ENCODE results near the gene YY1. TPM values are rescaled to one million over a fixed set of nuclear protein-coding genes. Genes with fewer than 3 reads are reported as not detected.
"Not testable (repeated sequence)": the region's sequence is repeated elsewhere in the genome, so short reads cannot be mapped to it uniquely, and the experiment has no call there.

Gene YY1
- total RNA-seq, 1 experiment from 2014 or later = 97.0 TPM

DNA sequence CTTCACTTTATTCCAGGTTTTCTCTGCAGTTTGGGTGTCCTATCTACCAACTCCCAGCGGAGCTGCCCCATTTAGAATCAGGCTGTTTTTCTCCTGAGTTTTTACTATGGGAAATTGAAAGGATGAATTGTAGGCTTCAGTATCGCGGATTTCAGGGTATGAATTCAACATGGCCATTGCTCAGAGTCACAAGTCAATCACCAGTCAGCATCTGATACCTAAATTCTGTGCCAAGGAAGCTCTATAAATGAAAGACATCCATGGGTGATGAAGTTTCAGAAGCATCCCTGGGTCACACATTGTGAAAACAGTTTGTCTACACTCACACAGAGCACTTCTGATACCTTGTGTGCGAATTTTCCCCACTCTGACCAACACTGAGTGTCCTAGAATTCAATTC lies 35.8 kb upstream of the YY1 start:
- Histone ChIP-seq H3K27me3 (replicated peaks; ENCODE audit: insufficient read depth, low read depth, low read length, poor library complexity) (no peaks in the 10 kb centered on the region), H3K27ac (ENCODE audit: low read depth, low read length, poor library complexity, severe bottlenecking) (peak overlapping the region; percentile 15), H3K36me3 (ENCODE audit: insufficient read depth, low read length, poor library complexity, severe bottlenecking) (no peaks in the 10 kb centered on the region), H3K4me3 (ENCODE audit: low read depth, low read length, poor library complexity, severe bottlenecking) (peak overlapping the region; percentile 18), H3K9me3 (ENCODE audit: low read depth, low read length, poor library complexity, severe bottlenecking) (no peaks in the 10 kb centered on the region), H3K4me1 (ENCODE audit: insufficient read depth, low read length, poor library complexity, severe bottlenecking) (peaks cover 31% of the 10 kb centered on the region)
- CTCF ChIA-PET = interaction anchor here (0.6 kb wide), 1 partner anchor 63 kb away, joined by 4 read pairs; no protein-coding TSS in a partner anchor
- TF ChIP-seq EZH2 (IDR thresholded peaks at IDR 0.05; ENCODE audit: borderline replicate concordance, low read depth, low read length, poor library complexity, severe bottlenecking) = no peak
- TF ChIP-seq, protein P1, sequence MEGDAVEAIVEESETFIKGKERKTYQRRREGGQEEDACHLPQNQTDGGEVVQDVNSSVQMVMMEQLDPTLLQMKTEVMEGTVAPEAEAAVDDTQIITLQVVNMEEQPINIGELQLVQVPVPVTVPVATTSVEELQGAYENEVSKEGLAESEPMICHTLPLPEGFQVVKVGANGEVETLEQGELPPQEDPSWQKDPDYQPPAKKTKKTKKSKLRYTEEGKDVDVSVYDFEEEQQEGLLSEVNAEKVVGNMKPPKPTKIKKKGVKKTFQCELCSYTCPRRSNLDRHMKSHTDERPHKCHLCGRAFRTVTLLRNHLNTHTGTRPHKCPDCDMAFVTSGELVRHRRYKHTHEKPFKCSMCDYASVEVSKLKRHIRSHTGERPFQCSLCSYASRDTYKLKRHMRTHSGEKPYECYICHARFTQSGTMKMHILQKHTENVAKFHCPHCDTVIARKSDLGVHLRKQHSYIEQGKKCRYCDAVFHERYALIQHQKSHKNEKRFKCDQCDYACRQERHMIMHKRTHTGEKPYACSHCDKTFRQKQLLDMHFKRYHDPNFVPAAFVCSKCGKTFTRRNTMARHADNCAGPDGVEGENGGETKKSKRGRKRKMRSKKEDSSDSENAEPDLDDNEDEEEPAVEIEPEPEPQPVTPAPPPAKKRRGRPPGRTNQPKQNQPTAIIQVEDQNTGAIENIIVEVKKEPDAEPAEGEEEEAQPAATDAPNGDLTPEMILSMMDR (conservative IDR thresholded peaks at IDR 0.05; ENCODE audit: low read depth, low read length) = no peak
- no peak for DNase-seq (ENCODE audit: low spot score)
- BruUV-seq (replicated peaks) = no TSS peak
- POLR2A ChIA-PET (ENCODE audit: low non-redundant PET) = interaction anchor here (0.6 kb wide), 1 partner anchor 10 kb away, joined by 4 read pairs; no protein-coding TSS in a partner anchor
- intact Hi-C loops (cut with micrococcal nuclease; ENCODE audit: unreplicated experiment) = no loop called here

- intact Hi-C loops (cut with micrococcal nuclease; ENCODE audit: unreplicated experiment) = no loop called here
- H3K36me3 ChIP-seq (ENCODE audit: insufficient read depth, low read length, poor library complexity, severe bottlenecking) = no peaks in the 10 kb centered on the region
- BruUV-seq (replicated peaks) = no TSS peak
- H3K4me3 ChIP-seq (ENCODE audit: low read depth, low read length, poor library complexity, severe bottlenecking) = no peak overlapping the region
- H3K27me3 ChIP-seq (replicated peaks; ENCODE audit: insufficient read depth, low read depth, low read length, poor library complexity) = no peaks in the 10 kb centered on the region
- H3K4me1 ChIP-seq (ENCODE audit: insufficient read depth, low read length, poor library complexity, severe bottlenecking) = peaks cover 31% of the 10 kb centered on the region
- DNase-seq (ENCODE audit: low spot score) = no peak
- no peak overlapping the region for H3K27ac ChIP-seq (ENCODE audit: low read depth, low read length, poor library complexity, severe bottlenecking)
- H3K9me3 ChIP-seq (ENCODE audit: low read depth, low read length, poor library complexity, severe bottlenecking) = no peaks in the 10 kb centered on the region
- ChIA-PET CTCF (interaction anchor here (1.0 kb wide), 1 partner anchor 11 kb away, joined by 5 read pairs; no protein-coding TSS in a partner anchor), POLR2A (ENCODE audit: low non-redundant PET) (no interaction called here)
- TF ChIP-seq, protein P1 (conservative IDR thresholded peaks at IDR 0.05; ENCODE audit: low read depth, low read length) = no peak
- no peak for TF ChIP-seq EZH2 (IDR thresholded peaks at IDR 0.05; ENCODE audit: borderline replicate concordance, low read depth, low read length, poor library complexity, severe bottlenecking)
These were observed 34.7 kb upstream of the YY1 start for GRCh38 chr14:100203962-100204834.

- intact Hi-C loops (cut with micrococcal nuclease; ENCODE audit: unreplicated experiment); H3K27ac ChIP-seq (ENCODE audit: low read depth, low read length, poor library complexity, severe bottlenecking); H3K36me3 ChIP-seq (ENCODE audit: insufficient read depth, low read length, poor library complexity, severe bottlenecking); DNase-seq (ENCODE audit: low spot score); BruUV-seq (replicated peaks); POLR2A ChIA-PET (ENCODE audit: low non-redundant PET); H3K27me3 ChIP-seq (replicated peaks; ENCODE audit: insufficient read depth, low read depth, low read length, poor library complexity); H3K9me3 ChIP-seq (ENCODE audit: low read depth, low read length, poor library complexity, severe bottlenecking); H3K4me3 ChIP-seq (ENCODE audit: low read depth, low read length, poor library complexity, severe bottlenecking): not testable (repeated sequence)
- H3K4me1 ChIP-seq (ENCODE audit: insufficient read depth, low read length, poor library complexity, severe bottlenecking) = peaks cover 31% of the 10 kb centered on the region
- CTCF ChIA-PET = interaction anchor here (1.0 kb wide), 1 partner anchor 12 kb away, joined by 5 read pairs; no protein-coding TSS in a partner anchor
These were observed 34.1 kb upstream of the YY1 start for GRCh38 chr14:100204835-100205167.

- CTCF ChIA-PET; H3K9me3 ChIP-seq (ENCODE audit: low read depth, low read length, poor library complexity, severe bottlenecking); H3K4me3 ChIP-seq (ENCODE audit: low read depth, low read length, poor library complexity, severe bottlenecking); POLR2A ChIA-PET (ENCODE audit: low non-redundant PET); DNase-seq (ENCODE audit: low spot score); H3K27ac ChIP-seq (ENCODE audit: low read depth, low read length, poor library complexity, severe bottlenecking); intact Hi-C loops (cut with micrococcal nuclease; ENCODE audit: unreplicated experiment); BruUV-seq (replicated peaks); H3K27me3 ChIP-seq (replicated peaks; ENCODE audit: insufficient read depth, low read depth, low read length, poor library complexity); H3K36me3 ChIP-seq (ENCODE audit: insufficient read depth, low read length, poor library complexity, severe bottlenecking): not testable (repeated sequence)
- peaks cover 11% of the 10 kb centered on the region for H3K4me1 ChIP-seq (ENCODE audit: insufficient read depth, low read length, poor library complexity, severe bottlenecking)
These were observed 31.4 kb upstream of the YY1 start for GRCh38 chr14:100207588-100207987.

DNA sequence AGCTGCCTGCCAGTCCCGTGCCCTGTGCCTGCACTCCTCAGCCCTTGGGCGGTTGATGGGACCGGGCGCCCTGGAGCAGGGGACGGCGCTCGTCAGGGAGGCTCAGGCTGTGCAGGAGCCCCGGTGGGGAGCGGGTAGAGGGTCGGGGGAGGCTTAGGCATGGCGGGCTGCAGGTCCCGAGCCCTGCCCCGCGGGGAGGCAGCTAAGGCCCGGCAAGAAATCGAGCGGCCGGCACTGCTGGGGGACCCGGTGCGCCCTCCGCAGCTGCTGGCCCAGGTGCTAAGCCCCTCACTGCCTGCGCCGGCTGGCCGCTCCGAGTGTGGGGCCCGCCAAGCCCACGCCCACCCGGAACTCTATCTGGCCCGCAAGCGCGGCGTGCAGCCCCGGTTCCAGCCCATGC lies 30.8 kb upstream of the YY1 start:
- BruUV-seq (replicated peaks); H3K4me3 ChIP-seq (ENCODE audit: low read depth, low read length, poor library complexity, severe bottlenecking); H3K27me3 ChIP-seq (replicated peaks; ENCODE audit: insufficient read depth, low read depth, low read length, poor library complexity); H3K36me3 ChIP-seq (ENCODE audit: insufficient read depth, low read length, poor library complexity, severe bottlenecking); POLR2A ChIA-PET (ENCODE audit: low non-redundant PET); CTCF ChIA-PET; H3K27ac ChIP-seq (ENCODE audit: low read depth, low read length, poor library complexity, severe bottlenecking); H3K4me1 ChIP-seq (ENCODE audit: insufficient read depth, low read length, poor library complexity, severe bottlenecking); H3K9me3 ChIP-seq (ENCODE audit: low read depth, low read length, poor library complexity, severe bottlenecking); intact Hi-C loops (cut with micrococcal nuclease; ENCODE audit: unreplicated experiment); DNase-seq (ENCODE audit: low spot score): not testable (repeated sequence)
